Stimulated activated effector memory CD8-positive, alpha-beta T cell treated with anti-CD3 and anti-CD28 coated beads, Interleukin-12 subunit alpha, Interleukin-12 subunit beta, amount 100 ng/mL, for 72 hours (primary cell): ENCODE data around the gene HDAC4.

Experiments used
- ATAC-seq: fragments of 150-1000 bp; cut with Tn5 transposase; 2 replicates; pipeline ENCODE4 v1.10.0; 2021
- DNase-seq, 2 donors: peaks; one replicate each; pipeline ENCODE4 v3.0.0; 2021 to 2022; ENCODE audit warnings: low spot score in 2 of 2
- H3K27ac Mint-ChIP-seq: one replicate; pipeline ENCODE4 v1.8.0; 2022; ENCODE audit warnings: mild to moderate bottlenecking, mixed read lengths
- H3K36me3 Mint-ChIP-seq: one replicate; pipeline ENCODE4 v1.8.0; 2022; ENCODE audit warnings: mild to moderate bottlenecking, mixed read lengths
- H3K4me1 Mint-ChIP-seq: one replicate; pipeline ENCODE4 v1.8.0; 2022; ENCODE audit warnings: mixed read lengths
- H3K4me3 Mint-ChIP-seq: one replicate; pipeline ENCODE4 v1.8.0; 2022; ENCODE audit warnings: mild to moderate bottlenecking, mixed read lengths
- H3K9me3 Mint-ChIP-seq: one replicate; pipeline ENCODE4 v1.8.0; 2022; ENCODE audit warnings: mixed read lengths

Gene HDAC4

GRCh38 chr2:239012228-239012627, 388.6 kb downstream of the HDAC4 start:
- H3K4me3 Mint-ChIP-seq = no peak overlapping the region
- H3K4me1 Mint-ChIP-seq = no peaks in the 10 kb centered on the region
- H3K27ac Mint-ChIP-seq = no peak overlapping the region
- H3K9me3 Mint-ChIP-seq = no peaks in the 10 kb centered on the region
- DNase-seq (no peak), ATAC-seq (no peak)
- no peaks in the 10 kb centered on the region for H3K36me3 Mint-ChIP-seq

- Mint-ChIP-seq H3K4me3 (no peak overlapping the region), H3K27ac (no peak overlapping the region), H3K36me3 (no peaks in the 10 kb centered on the region), H3K4me1 (no peaks in the 10 kb centered on the region), H3K9me3 (no peaks in the 10 kb centered on the region)
- no peak for DNase-seq
- ATAC-seq = no peak
These were observed 391.2 kb downstream of the HDAC4 start for GRCh38 chr2:239009589-239009961.

- Mint-ChIP-seq H3K36me3 (no peaks in the 10 kb centered on the region), H3K27ac (no peak overlapping the region), H3K4me3 (no peak overlapping the region), H3K9me3 (no peaks in the 10 kb centered on the region), H3K4me1 (no peaks in the 10 kb centered on the region)
- DNase-seq = no peak
- ATAC-seq = no peak
These were observed 391.9 kb downstream of the HDAC4 start for GRCh38 chr2:239008677-239009588.

GRCh38 chr2:239008004-239008403, 392.8 kb downstream of the HDAC4 start:
- Mint-ChIP-seq H3K9me3 (no peaks in the 10 kb centered on the region), H3K4me3 (no peak overlapping the region), H3K4me1 (no peaks in the 10 kb centered on the region), H3K36me3 (no peaks in the 10 kb centered on the region), H3K27ac (no peak overlapping the region)
- DNase-seq (no peak), ATAC-seq (no peak)

- Mint-ChIP-seq H3K36me3 (no peaks in the 10 kb centered on the region), H3K9me3 (no peaks in the 10 kb centered on the region), H3K27ac (no peak overlapping the region), H3K4me1 (no peaks in the 10 kb centered on the region), H3K4me3 (no peak overlapping the region)
- no peak for DNase-seq
- ATAC-seq = no peak
These were observed 394.1 kb downstream of the HDAC4 start for GRCh38 chr2:239006622-239007285.

- H3K4me1 Mint-ChIP-seq = no peaks in the 10 kb centered on the region
- H3K4me3 Mint-ChIP-seq = no peak overlapping the region
- no peaks in the 10 kb centered on the region for H3K36me3 Mint-ChIP-seq
- ATAC-seq (no peak), DNase-seq (no peak)
- H3K9me3 Mint-ChIP-seq = no peaks in the 10 kb centered on the region
- H3K27ac Mint-ChIP-seq = no peak overlapping the region
These were observed 395.2 kb downstream of the HDAC4 start for GRCh38 chr2:239005586-239005985.

GRCh38 chr2:239004274-239005015, 396.4 kb downstream of the HDAC4 start:
- Mint-ChIP-seq H3K4me3 (no peak overlapping the region), H3K27ac (no peak overlapping the region), H3K4me1 (no peaks in the 10 kb centered on the region), H3K36me3 (no peaks in the 10 kb centered on the region), H3K9me3 (no peaks in the 10 kb centered on the region)
- ATAC-seq = no peak
- DNase-seq = no peak

- Mint-ChIP-seq H3K27ac (no peak overlapping the region), H3K4me1 (no peaks in the 10 kb centered on the region), H3K9me3 (no peaks in the 10 kb centered on the region), H3K36me3 (no peaks in the 10 kb centered on the region), H3K4me3 (no peak overlapping the region)
- no peak for DNase-seq
- ATAC-seq = no peak
These were observed 397.1 kb downstream of the HDAC4 start for GRCh38 chr2:239003624-239004273.

GRCh38 chr2:239002954-239003623, 397.7 kb downstream of the HDAC4 start:
- Mint-ChIP-seq H3K4me1 (no peaks in the 10 kb centered on the region), H3K9me3 (no peaks in the 10 kb centered on the region), H3K27ac (no peak overlapping the region), H3K4me3 (no peak overlapping the region), H3K36me3 (peaks cover 4% of the 10 kb centered on the region)
- ATAC-seq (no peak), DNase-seq (no peak)

GRCh38 chr2:239002591-239002953, 398.2 kb downstream of the HDAC4 start:
- H3K36me3 Mint-ChIP-seq = peaks cover 6% of the 10 kb centered on the region
- ATAC-seq = no peak
- H3K9me3 Mint-ChIP-seq = no peaks in the 10 kb centered on the region
- H3K4me1 Mint-ChIP-seq = no peaks in the 10 kb centered on the region
- DNase-seq = no peak
- no peak overlapping the region for H3K27ac Mint-ChIP-seq
- H3K4me3 Mint-ChIP-seq = no peak overlapping the region

- Mint-ChIP-seq H3K27ac (no peak overlapping the region), H3K9me3 (no peaks in the 10 kb centered on the region), H3K4me3 (no peak overlapping the region), H3K4me1 (no peaks in the 10 kb centered on the region), H3K36me3 (peaks cover 6% of the 10 kb centered on the region)
- no peak for ATAC-seq
- DNase-seq = no peak
These were observed 399.0 kb downstream of the HDAC4 start for GRCh38 chr2:239001794-239002193.

GRCh38 chr2:239000500-239001073, 400.2 kb downstream of the HDAC4 start:
- no peak overlapping the region for H3K4me3 Mint-ChIP-seq
- H3K9me3 Mint-ChIP-seq = no peaks in the 10 kb centered on the region
- H3K36me3 Mint-ChIP-seq = peaks cover 6% of the 10 kb centered on the region
- H3K27ac Mint-ChIP-seq = no peak overlapping the region
- no peaks in the 10 kb centered on the region for H3K4me1 Mint-ChIP-seq
- DNase-seq (no peak), ATAC-seq (no peak)

GRCh38 chr2:239000089-239000488, 400.7 kb downstream of the HDAC4 start:
- Mint-ChIP-seq H3K27ac (no peak overlapping the region), H3K36me3 (peaks cover 6% of the 10 kb centered on the region), H3K4me1 (no peaks in the 10 kb centered on the region), H3K9me3 (no peaks in the 10 kb centered on the region), H3K4me3 (no peak overlapping the region)
- DNase-seq (no peak), ATAC-seq (no peak)

- DNase-seq (no peak), ATAC-seq (no peak)
- Mint-ChIP-seq H3K9me3 (no peaks in the 10 kb centered on the region), H3K27ac (no peak overlapping the region), H3K36me3 (peaks cover 6% of the 10 kb centered on the region), H3K4me3 (no peak overlapping the region), H3K4me1 (no peaks in the 10 kb centered on the region)
These were observed 401.5 kb downstream of the HDAC4 start for GRCh38 chr2:238999291-238999741.
